K562 (cell line): Measurements from ENCODE around the gene BCAP31. TPM values are rescaled to one million over a fixed set of nuclear protein-coding genes. Genes with fewer than 3 reads are reported as not detected.

Experiments used
- ATF1 ChIP-seq, 2 experiments: fragments of 450-650 bp in 1 of 2; IDR thresholded peaks; 2 replicates each; pipeline ENCODE4 v1.6.1; 2016; ENCODE audit warnings: missing compliant biosample characterization in 1 of 2, missing genetic modification characterization in 1 of 2
- C11orf30 ChIP-seq: fragments of 450-650 bp; IDR thresholded peaks from 2 replicates; pipeline ENCODE4 v1.6.1; 2016; ENCODE audit warnings: low read depth, mild to moderate bottlenecking
- CBFA2T3 ChIP-seq: fragments of 450-650 bp; IDR thresholded peaks from 2 replicates; pipeline ENCODE4 v1.6.1; 2017
- EP400 ChIP-seq: fragments of 450-650 bp; IDR thresholded peaks from 2 replicates; pipeline ENCODE4 v1.6.1; 2017; ENCODE audit warnings: antibody characterized with exemption, mild to moderate bottlenecking, moderate library complexity
- ETV1 ChIP-seq: fragments of 450-650 bp; conservative IDR thresholded peaks from 2 replicates; pipeline ENCODE4 v1.6.1; 2016; ENCODE audit warnings: missing genetic modification characterization, control low read depth, low read depth, missing compliant biosample characterization
- HMGN3 ChIP-seq: IDR thresholded peaks from 2 replicates; pipeline ENCODE4 v1.6.1; 2011; ENCODE audit warnings: borderline replicate concordance, low read depth, mild to moderate bottlenecking, mixed read lengths, low read length; ENCODE audit not compliant: insufficient read length; ENCODE audit errors: extremely low read depth
- JUNB ChIP-seq: fragments of 450-650 bp; formaldehyde crosslinking; conservative IDR thresholded peaks from 2 replicates; pipeline ENCODE4 v1.4.0; 2020; ENCODE audit warnings: mild to moderate bottlenecking
- KLF10 ChIP-seq: fragments of 250-450 bp; sonication (Bioruptor Pico); IDR thresholded peaks from 2 replicates; pipeline ENCODE4 v1.6.1; 2021; ENCODE audit warnings: matching md5 sums
- MAFG ChIP-seq: fragments of 450-650 bp; conservative IDR thresholded peaks from 2 replicates; pipeline ENCODE4 v1.6.1; 2016; ENCODE audit warnings: missing genetic modification characterization, missing compliant biosample characterization
- NR2C1 ChIP-seq, 2 experiments: fragments of 450-650 bp; IDR thresholded peaks; 2 replicates each; pipeline ENCODE4 v1.6.1; 2017; ENCODE audit warnings: mild to moderate bottlenecking in 2 of 2, antibody characterized with exemption in 1 of 2, inconsistent platforms in 1 of 2, missing compliant biosample characterization in 1 of 2, missing genetic modification characterization in 1 of 2
- NRF1 ChIP-seq, 2 experiments: fragments of 450-650 bp; IDR thresholded peaks in 1 of 2; conservative IDR thresholded peaks in 1 of 2; 2 replicates each; pipeline ENCODE4 v1.6.1; 2014; ENCODE audit warnings: mild to moderate bottlenecking in 2 of 2
- PCBP1 ChIP-seq: fragments of 200-400 bp; formaldehyde crosslinking; IDR thresholded peaks from 2 replicates; pipeline ENCODE4 v1.6.1; 2018; ENCODE audit warnings: mild to moderate bottlenecking, low read depth, low read length; ENCODE audit not compliant: poor library complexity, severe bottlenecking
- PHF8 ChIP-seq: fragments of 200-600 bp; sonication (generic); IDR thresholded peaks from 2 replicates; pipeline ENCODE4 v1.6.1; 2012; ENCODE audit warnings: mixed run types, mild to moderate bottlenecking, inconsistent platforms, low read length, moderate library complexity, borderline replicate concordance
- PTBP1 ChIP-seq: fragments of 200-400 bp; formaldehyde crosslinking; IDR thresholded peaks from 2 replicates; pipeline ENCODE4 v1.6.1; 2017; ENCODE audit warnings: low read depth, low read length
- RBM22 ChIP-seq: fragments of 200-400 bp; formaldehyde crosslinking; IDR thresholded peaks from 2 replicates; pipeline ENCODE4 v1.6.1; 2018; ENCODE audit warnings: low read length, low read depth; ENCODE audit not compliant: poor library complexity, severe bottlenecking
- SMARCA4 ChIP-seq: fragments of 450-650 bp; IDR thresholded peaks from 2 replicates; pipeline ENCODE4 v1.6.1; 2016
- SMARCC2 ChIP-seq: fragments of 450-650 bp; IDR thresholded peaks from 2 replicates; pipeline ENCODE4 v1.6.1; 2017; ENCODE audit warnings: antibody characterized with exemption, moderate library complexity, mild to moderate bottlenecking, low read depth
- TBL1XR1 ChIP-seq, 2 experiments: IDR thresholded peaks; 2 replicates each; pipeline ENCODE4 v1.6.1; 2012; ENCODE audit warnings: improper control_type of control experiment in 2 of 2, low read length in 2 of 2, mild to moderate bottlenecking in 1 of 2
- ZNF134 ChIP-seq: fragments of 250-450 bp; sonication (Bioruptor Pico); conservative IDR thresholded peaks from 2 replicates; pipeline ENCODE4 v1.4.0; 2020
- polyA plus RNA-seq, 8 experiments: library from polyadenylated mRNA; depleted of rRNA in 4 of 8; stranded (reverse) in 5 of 8; unstranded in 3 of 8; fragments of >200 nt; fragmentation: Nextera tagmentation in 2 of 8; fragmentation: Illumina TruSeq in 1 of 8; extraction: Ambion mirVana in 2 of 8; extraction: Trizol in 1 of 8; gene quantifications; 2 replicates each; pipeline versions ENCODE4 v1.2.1 to v1.2.3, GENCODE V29; 2011 to 2014; ENCODE audit warnings: inconsistent platforms in 1 of 8, missing spikeins in 1 of 8
- total RNA-seq, 7 experiments: library from RNA; depleted of rRNA in 6 of 7; stranded (reverse); fragments of >200 nt in 6 of 7; fragmentation: Illumina TruSeq in 2 of 7; extraction: Trizol in 2 of 7; gene quantifications; 2 replicates each; pipeline versions ENCODE4 v1.2.1 to v1.2.3, GENCODE V29; 2011 to 2021; ENCODE audit warnings: low replicate concordance in 1 of 7
- TF ChIP-seq, protein P1 (sequence below): fragments of 450-650 bp; IDR thresholded peaks from 2 replicates; pipeline ENCODE4 v1.6.1; 2014; ENCODE audit warnings: low read depth, mild to moderate bottlenecking, moderate library complexity, borderline replicate concordance
- TF ChIP-seq, protein P2 (sequence below): fragments of 250-450 bp; sonication (Bioruptor Pico); IDR thresholded peaks from 2 replicates; pipeline ENCODE4 v1.4.0; 2020

The BCAP31 gene
- total and polyA plus RNA-seq, 9 of the 15 experiments (the other 6 are each of a cell fraction or from before 2014, with no cell fraction given), result 156 to 683 (median 188) TPM

DNA sequence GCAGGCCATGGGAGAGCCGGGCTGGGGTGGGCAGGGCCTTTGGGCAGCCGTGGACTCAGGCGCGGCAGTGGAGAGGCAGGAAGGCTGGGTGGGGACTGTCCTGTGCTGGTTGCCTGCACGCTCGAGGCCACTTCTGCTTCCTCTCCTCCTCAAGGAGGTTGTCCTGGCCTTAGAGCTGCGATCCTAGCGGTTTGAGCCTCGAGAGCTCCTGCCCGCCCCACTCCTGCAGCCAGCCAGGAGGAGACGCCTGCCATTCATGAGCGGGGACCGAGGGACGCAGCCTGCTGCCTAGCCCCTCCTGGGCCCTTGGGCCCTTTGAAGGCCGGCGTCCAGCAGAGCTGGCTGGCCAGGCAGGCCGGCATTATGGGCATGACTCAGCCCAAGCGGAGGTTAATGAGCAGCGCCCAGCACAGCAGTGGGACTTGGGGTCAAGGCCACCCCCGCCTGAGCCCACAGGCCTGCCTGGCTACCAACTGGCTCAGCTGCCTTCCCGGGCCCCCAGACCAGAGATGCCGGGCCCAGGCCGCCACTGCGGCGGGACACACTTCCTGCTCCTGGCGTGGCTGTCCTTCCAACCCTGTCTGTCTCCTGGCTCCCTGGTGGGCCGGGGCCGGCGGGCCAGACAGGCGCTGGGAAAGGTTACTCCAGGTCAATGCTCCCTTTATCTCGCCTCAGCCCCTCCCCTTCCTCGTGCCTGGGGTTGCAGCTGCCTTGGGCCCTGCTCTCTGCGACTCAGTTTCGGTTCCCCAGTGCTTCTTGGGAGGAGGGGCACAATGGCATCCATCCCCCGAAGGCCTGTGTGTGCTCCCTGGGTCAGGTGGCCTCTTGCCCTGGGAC lies 2.3 kb upstream of the BCAP31 start (continued):
- TF ChIP-seq TBL1XR1 (IDR thresholded peaks at IDR 0.05; ENCODE audit: low read length in 2 of 2) (peak in 1 of 2 experiments; percentile 80; a peak in 2 of 4 replicates), HMGN3 (peak; percentile 50), CBFA2T3 (0 out of 2 replicates have a peak, but pooled peaks have one; percentile 29), EP400 (peak; percentile 39; the same call in 1 of the 2 replicates), SMARCC2 (no peak), MAFG (tag) (peak; percentile 42; the same call in 1 of the 2 replicates), ZNF134 (peak; percentile 85), NRF1 (conservative IDR thresholded peaks at IDR 0.05 in 1 of 2, IDR thresholded peaks at IDR 0.05 in 1 of 2) (peak; percentile 45 to 58; a peak in 3 of 4 replicates), SMARCA4 (0 out of 2 replicates have a peak, but pooled peaks have one; percentile 11), KLF10 (CRISPR knock-in tag) (no peak), PTBP1 (no peak), C11orf30 (peak; percentile 65), PHF8 (peak; percentile 18; the same call in 1 of the 2 replicates), ETV1 (0 out of 2 replicates have a peak, but pooled peaks have one; percentile 33), RBM22 (no peak), NR2C1 (IDR thresholded peaks at IDR 0.05) (peak; percentile 81), NR2C1 (tag; IDR thresholded peaks at IDR 0.05) (peak; percentile 76), PCBP1 (peak; percentile 6), ATF1 (CRISPR knock-in tag; IDR thresholded peaks at IDR 0.05) (no peak), ATF1 (tag; IDR thresholded peaks at IDR 0.05) (peak; percentile 21; the same call in 1 of the 2 replicates), JUNB (CRISPR knock-in tag) (no peak)
- TF ChIP-seq, protein P1, sequence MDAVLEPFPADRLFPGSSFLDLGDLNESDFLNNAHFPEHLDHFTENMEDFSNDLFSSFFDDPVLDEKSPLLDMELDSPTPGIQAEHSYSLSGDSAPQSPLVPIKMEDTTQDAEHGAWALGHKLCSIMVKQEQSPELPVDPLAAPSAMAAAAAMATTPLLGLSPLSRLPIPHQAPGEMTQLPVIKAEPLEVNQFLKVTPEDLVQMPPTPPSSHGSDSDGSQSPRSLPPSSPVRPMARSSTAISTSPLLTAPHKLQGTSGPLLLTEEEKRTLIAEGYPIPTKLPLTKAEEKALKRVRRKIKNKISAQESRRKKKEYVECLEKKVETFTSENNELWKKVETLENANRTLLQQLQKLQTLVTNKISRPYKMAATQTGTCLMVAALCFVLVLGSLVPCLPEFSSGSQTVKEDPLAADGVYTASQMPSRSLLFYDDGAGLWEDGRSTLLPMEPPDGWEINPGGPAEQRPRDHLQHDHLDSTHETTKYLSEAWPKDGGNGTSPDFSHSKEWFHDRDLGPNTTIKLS, result peak; percentile 59; the same call in 1 of the 2 replicates
- TF ChIP-seq, protein P2, sequence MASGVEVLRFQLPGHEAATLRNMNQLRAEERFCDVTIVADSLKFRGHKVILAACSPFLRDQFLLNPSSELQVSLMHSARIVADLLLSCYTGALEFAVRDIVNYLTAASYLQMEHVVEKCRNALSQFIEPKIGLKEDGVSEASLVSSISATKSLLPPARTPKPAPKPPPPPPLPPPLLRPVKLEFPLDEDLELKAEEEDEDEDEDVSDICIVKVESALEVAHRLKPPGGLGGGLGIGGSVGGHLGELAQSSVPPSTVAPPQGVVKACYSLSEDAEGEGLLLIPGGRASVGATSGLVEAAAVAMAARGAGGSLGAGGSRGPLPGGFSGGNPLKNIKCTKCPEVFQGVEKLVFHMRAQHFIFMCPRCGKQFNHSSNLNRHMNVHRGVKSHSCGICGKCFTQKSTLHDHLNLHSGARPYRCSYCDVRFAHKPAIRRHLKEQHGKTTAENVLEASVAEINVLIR (CRISPR knock-in tag), result no peak
